Brain microvascular endothelial cell (primary cell): ENCODE measurements around the gene IL17D.
A peak's percentile ranks its signal among the peaks of the same experiment; 100 is the strongest.

Experiments used
- DNase-seq: peaks from one replicate; pipeline ENCODE4 v3.0.0-alpha.2; 2020
- H3K27ac ChIP-seq: fragments of 250-450 bp; sonication (Bioruptor Pico); 2 replicates; pipeline ENCODE4 v1.5.1; 2020; ENCODE audit warnings: mild to moderate bottlenecking, moderate library complexity
- H3K27me3 ChIP-seq: fragments of 250-450 bp; sonication (Bioruptor Pico); replicated peaks from 2 replicates; pipeline ENCODE4 v1.5.1; 2020; ENCODE audit warnings: mild to moderate bottlenecking
- H3K36me3 ChIP-seq: fragments of 250-450 bp; sonication (Bioruptor Pico); replicated peaks from 2 replicates; pipeline ENCODE4 v1.5.1; 2020; ENCODE audit warnings: mild to moderate bottlenecking
- H3K4me3 ChIP-seq: 2 replicates; pipeline ENCODE4 v1.5.1; 2011; ENCODE audit warnings: low read depth, mild to moderate bottlenecking, control low read depth, low read length, moderate library complexity
- in situ Hi-C: cut with HindIII; loops from 2 replicates; pipeline ENCODE4 v1.10.0; 2017; ENCODE audit warnings: low sequenced_read_pairs, low pct_ligation_motif_present
- TF ChIP-seq, protein P1 (sequence below): IDR thresholded peaks from 2 replicates; pipeline ENCODE4 v1.5.1; 2011; ENCODE audit warnings: low read depth, mild to moderate bottlenecking, moderate library complexity, low read length, control low read depth, inconsistent platforms; ENCODE audit errors: missing control alignments

IL17D gene

DNA sequence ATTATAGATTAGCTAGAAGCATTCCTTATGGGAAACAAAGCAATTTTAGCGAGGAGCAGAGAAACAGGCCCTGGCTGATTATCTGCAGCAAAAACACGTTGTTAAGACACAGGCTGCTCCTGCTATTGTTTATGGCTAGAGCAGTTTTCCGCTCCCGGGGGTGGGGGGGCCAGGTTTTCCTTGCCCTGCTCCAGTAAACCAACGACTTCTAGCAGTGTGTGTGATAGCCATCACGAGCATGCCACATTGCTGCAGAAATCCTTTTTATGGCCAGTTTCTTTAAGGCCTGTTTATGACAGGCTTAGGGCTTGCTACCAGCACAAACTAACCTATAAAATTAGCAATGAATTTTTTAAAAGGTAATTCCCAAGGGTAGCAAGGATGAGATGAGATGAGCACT is 18.4 kb upstream of the IL17D start:
- DNase-seq: no peak

DNA sequence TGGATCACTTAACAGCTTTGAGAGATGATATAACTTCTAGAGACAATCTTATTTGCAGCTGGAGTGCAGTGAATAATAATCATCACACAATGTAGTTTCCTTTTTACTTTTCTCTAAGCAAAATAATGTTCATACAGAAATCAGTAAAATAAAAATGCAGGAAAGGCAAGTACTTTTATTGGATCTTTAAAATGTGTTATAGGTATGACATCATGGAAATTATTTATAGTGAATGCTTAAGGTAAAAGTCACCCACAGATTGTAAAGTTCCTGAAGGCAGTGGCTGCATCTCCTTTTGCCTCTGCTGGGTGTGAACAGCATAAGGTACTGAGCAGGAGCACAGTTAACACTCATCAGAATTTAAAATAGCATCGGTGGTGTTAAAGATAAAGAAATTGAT is 17.3 kb upstream of the IL17D start:
- in situ Hi-C loops: no loop called here
- TF ChIP-seq, protein P1, sequence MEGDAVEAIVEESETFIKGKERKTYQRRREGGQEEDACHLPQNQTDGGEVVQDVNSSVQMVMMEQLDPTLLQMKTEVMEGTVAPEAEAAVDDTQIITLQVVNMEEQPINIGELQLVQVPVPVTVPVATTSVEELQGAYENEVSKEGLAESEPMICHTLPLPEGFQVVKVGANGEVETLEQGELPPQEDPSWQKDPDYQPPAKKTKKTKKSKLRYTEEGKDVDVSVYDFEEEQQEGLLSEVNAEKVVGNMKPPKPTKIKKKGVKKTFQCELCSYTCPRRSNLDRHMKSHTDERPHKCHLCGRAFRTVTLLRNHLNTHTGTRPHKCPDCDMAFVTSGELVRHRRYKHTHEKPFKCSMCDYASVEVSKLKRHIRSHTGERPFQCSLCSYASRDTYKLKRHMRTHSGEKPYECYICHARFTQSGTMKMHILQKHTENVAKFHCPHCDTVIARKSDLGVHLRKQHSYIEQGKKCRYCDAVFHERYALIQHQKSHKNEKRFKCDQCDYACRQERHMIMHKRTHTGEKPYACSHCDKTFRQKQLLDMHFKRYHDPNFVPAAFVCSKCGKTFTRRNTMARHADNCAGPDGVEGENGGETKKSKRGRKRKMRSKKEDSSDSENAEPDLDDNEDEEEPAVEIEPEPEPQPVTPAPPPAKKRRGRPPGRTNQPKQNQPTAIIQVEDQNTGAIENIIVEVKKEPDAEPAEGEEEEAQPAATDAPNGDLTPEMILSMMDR: no peak
- H3K27ac ChIP-seq: no peak overlapping the region

More for the DNA sequence above, 18.4 kb upstream of the IL17D start:
- H3K4me3 ChIP-seq: no peak overlapping the region
- no peaks in the 10 kb centered on the region for H3K27me3 ChIP-seq
- in situ Hi-C loops: no loop called here
- H3K27ac ChIP-seq: no peak overlapping the region
- H3K36me3 ChIP-seq: no peaks in the 10 kb centered on the region
- TF ChIP-seq, protein P1: no peak

DNA sequence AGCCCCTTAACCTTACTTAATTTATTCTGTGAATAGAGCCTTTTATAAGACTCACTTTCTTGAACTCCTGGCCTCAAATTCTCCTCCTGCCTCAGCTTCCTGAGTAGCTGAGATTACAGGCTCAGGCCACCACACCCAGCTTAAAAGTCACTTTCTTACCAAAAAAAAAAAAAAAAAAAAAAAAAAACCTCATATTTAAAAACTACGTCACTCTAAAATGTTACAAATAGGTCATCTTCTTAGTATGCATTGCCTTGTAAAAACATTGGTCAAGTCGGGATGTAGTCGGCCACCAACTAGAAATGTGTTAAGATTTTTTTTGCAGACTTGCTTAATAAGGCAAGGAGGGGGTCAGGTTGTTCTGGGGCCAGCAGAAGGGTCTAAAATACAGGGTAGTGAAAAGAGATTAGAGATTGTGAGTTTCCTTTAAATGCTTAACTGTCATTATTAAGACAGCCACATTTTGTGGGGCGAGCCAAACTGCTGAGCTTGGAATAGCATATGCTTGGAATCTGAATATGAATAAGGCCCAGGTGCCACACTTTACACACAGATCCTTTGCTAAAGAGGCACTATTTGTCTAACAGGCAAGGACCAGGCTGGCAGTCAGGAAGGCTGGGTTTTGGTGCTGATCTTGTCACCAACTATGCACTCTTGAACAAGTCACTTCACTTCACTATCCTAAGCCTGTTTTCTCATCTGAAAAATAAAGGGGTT is 16.5 kb upstream of the IL17D start:
- in situ Hi-C loops: no loop called here
- DNase-seq: peak; percentile 12
- Histone ChIP-seq H3K36me3 (no peaks in the 10 kb centered on the region), H3K27me3 (no peaks in the 10 kb centered on the region), H3K27ac (no peak overlapping the region), H3K4me3 (no peak overlapping the region)
- TF ChIP-seq, protein P1: no peak

More for the DNA sequence above, 17.3 kb upstream of the IL17D start:
- Histone ChIP-seq H3K4me3 (no peak overlapping the region), H3K36me3 (no peaks in the 10 kb centered on the region), H3K27me3 (no peaks in the 10 kb centered on the region)
- no peak for DNase-seq

DNA sequence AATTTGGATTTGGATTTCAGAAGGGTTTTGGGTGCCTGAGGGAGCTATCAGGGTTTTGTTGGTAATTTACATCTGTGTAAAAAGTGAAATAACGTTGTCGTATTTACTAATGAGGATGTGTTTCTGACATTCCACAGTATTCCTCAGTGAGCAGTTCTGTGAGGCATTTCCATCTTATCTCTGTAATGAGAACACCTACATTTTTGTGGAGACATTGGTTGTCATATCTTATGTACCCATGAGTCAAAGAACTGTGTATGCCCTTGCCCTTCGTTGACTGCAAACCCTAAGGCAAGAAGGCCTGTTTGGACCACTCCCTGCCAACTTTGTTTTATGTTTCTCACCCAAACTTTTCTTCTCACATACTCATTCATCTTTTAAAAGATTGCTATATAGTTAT is 14.2 kb upstream of the IL17D start:
- Histone ChIP-seq H3K36me3 (no peaks in the 10 kb centered on the region), H3K27me3 (no peaks in the 10 kb centered on the region), H3K4me3 (no peak overlapping the region), H3K27ac (no peak overlapping the region)
- in situ Hi-C loops: no loop called here
- DNase-seq: no peak
- TF ChIP-seq, protein P1: no peak

DNA sequence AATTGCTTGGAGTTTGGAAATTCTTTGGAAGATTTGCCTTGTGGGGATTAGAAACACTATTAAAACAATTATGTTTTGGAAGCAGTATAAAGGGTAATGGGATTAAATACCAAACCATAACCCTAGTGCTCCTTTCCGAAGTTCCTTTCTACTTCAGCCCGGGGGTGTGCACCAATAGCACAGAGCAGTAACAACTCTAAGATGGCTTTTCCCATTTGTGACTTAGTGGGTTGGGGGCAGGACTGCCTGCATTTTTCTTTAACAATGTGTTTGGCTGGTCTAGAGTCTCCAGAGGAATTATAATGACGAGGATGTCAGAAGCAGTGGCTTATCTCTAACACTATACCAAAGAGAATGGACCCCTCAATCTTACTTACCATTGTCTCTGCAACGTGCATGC is 11.9 kb upstream of the IL17D start:
- TF ChIP-seq, protein P1: no peak
- Histone ChIP-seq H3K4me3 (no peak overlapping the region), H3K27ac (no peak overlapping the region), H3K27me3 (no peaks in the 10 kb centered on the region), H3K36me3 (no peaks in the 10 kb centered on the region)
- in situ Hi-C loops: no loop called here
- DNase-seq: no peak

DNA sequence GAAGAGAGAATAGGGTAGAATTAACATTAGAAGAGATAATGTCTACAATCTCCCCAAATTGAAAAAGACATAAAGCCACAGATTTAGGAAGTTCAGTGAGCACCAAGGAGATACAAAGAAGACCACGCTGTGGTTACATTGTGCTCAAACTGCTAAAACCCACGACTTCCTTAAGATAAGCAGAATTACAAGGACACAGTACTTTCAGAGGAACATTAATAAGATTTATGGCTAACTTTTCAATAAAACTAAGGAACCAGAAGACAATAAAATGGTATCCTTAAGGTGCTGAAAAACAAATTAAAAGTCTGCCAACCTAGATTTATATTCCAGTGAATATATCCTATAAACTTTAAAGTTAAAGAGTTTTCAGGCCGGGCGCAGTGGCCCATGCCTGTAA is 7.4 kb upstream of the IL17D start:
- Histone ChIP-seq H3K27me3 (no peaks in the 10 kb centered on the region), H3K4me3 (no peak overlapping the region), H3K27ac (no peak overlapping the region), H3K36me3 (no peaks in the 10 kb centered on the region)
- TF ChIP-seq, protein P1: no peak
- DNase-seq: no peak
- in situ Hi-C loops: no loop called here
